ENCODE results near the gene B4GALT2. TPM values are rescaled to one million over a fixed set of nuclear protein-coding genes. Genes with fewer than 3 reads are reported as not detected.
A peak's percentile ranks its signal among the peaks of the same experiment; 100 is the strongest.

Gene B4GALT2
- total and polyA plus RNA-seq, 9 of the 15 experiments (the other 6 are each of a cell fraction or from before 2014, with no cell fraction given): 1.3 to 86.8 (median 43.8) TPM

DNA sequence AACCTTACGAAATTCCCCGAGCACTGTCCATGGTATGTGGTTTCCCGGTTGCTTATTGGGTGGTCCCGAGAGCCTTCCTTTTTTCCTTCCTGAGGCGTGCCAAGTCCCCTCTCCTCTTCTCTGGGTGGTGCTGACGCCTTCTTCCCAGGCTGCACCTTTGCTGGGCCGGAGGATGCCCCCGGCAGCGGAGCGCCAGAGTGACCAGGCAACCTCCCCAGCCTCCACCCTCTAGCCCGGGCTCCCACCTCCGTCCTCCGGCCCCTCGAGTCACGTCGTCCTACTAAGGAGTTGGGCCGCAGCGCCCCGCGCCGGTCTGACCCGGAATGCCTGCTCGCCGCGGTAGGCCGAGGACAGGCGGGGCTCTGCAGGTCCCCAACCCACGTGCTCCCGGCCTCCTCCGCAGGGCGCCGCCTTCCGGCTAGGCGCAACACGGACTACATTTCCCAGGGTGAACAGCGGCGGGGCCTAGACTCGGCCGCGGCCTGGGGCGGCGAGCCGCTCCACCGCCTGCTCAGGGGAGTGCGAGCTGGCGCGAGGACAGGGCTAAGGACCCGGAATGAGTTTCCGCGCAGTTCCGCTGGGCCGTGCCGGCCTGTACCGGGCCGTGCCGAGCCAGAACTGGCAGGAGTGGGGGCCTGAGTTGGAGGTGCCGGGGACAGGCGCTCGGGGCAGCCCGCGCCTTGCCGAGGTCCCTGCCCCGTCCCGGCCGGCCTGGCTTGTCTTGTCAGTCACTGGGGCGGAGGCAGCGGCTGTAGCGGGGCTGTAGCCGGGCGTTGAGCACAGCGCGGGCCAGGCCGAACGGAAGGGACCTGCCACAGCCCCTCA is 32.6 kb upstream of the B4GALT2 start, which contains the start of gene IPO13 (continued):
- TF ChIP-seq, protein P1, sequence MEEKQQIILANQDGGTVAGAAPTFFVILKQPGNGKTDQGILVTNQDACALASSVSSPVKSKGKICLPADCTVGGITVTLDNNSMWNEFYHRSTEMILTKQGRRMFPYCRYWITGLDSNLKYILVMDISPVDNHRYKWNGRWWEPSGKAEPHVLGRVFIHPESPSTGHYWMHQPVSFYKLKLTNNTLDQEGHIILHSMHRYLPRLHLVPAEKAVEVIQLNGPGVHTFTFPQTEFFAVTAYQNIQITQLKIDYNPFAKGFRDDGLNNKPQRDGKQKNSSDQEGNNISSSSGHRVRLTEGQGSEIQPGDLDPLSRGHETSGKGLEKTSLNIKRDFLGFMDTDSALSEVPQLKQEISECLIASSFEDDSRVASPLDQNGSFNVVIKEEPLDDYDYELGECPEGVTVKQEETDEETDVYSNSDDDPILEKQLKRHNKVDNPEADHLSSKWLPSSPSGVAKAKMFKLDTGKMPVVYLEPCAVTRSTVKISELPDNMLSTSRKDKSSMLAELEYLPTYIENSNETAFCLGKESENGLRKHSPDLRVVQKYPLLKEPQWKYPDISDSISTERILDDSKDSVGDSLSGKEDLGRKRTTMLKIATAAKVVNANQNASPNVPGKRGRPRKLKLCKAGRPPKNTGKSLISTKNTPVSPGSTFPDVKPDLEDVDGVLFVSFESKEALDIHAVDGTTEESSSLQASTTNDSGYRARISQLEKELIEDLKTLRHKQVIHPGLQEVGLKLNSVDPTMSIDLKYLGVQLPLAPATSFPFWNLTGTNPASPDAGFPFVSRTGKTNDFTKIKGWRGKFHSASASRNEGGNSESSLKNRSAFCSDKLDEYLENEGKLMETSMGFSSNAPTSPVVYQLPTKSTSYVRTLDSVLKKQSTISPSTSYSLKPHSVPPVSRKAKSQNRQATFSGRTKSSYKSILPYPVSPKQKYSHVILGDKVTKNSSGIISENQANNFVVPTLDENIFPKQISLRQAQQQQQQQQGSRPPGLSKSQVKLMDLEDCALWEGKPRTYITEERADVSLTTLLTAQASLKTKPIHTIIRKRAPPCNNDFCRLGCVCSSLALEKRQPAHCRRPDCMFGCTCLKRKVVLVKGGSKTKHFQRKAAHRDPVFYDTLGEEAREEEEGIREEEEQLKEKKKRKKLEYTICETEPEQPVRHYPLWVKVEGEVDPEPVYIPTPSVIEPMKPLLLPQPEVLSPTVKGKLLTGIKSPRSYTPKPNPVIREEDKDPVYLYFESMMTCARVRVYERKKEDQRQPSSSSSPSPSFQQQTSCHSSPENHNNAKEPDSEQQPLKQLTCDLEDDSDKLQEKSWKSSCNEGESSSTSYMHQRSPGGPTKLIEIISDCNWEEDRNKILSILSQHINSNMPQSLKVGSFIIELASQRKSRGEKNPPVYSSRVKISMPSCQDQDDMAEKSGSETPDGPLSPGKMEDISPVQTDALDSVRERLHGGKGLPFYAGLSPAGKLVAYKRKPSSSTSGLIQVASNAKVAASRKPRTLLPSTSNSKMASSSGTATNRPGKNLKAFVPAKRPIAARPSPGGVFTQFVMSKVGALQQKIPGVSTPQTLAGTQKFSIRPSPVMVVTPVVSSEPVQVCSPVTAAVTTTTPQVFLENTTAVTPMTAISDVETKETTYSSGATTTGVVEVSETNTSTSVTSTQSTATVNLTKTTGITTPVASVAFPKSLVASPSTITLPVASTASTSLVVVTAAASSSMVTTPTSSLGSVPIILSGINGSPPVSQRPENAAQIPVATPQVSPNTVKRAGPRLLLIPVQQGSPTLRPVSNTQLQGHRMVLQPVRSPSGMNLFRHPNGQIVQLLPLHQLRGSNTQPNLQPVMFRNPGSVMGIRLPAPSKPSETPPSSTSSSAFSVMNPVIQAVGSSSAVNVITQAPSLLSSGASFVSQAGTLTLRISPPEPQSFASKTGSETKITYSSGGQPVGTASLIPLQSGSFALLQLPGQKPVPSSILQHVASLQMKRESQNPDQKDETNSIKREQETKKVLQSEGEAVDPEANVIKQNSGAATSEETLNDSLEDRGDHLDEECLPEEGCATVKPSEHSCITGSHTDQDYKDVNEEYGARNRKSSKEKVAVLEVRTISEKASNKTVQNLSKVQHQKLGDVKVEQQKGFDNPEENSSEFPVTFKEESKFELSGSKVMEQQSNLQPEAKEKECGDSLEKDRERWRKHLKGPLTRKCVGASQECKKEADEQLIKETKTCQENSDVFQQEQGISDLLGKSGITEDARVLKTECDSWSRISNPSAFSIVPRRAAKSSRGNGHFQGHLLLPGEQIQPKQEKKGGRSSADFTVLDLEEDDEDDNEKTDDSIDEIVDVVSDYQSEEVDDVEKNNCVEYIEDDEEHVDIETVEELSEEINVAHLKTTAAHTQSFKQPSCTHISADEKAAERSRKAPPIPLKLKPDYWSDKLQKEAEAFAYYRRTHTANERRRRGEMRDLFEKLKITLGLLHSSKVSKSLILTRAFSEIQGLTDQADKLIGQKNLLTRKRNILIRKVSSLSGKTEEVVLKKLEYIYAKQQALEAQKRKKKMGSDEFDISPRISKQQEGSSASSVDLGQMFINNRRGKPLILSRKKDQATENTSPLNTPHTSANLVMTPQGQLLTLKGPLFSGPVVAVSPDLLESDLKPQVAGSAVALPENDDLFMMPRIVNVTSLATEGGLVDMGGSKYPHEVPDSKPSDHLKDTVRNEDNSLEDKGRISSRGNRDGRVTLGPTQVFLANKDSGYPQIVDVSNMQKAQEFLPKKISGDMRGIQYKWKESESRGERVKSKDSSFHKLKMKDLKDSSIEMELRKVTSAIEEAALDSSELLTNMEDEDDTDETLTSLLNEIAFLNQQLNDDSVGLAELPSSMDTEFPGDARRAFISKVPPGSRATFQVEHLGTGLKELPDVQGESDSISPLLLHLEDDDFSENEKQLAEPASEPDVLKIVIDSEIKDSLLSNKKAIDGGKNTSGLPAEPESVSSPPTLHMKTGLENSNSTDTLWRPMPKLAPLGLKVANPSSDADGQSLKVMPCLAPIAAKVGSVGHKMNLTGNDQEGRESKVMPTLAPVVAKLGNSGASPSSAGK (IDR thresholded peaks at IDR 0.05): peak; percentile 84
- TF ChIP-seq NFATC3 (IDR thresholded peaks at IDR 0.05) (no peak), SMARCE1 (IDR thresholded peaks at IDR 0.05) (peak; percentile 80), CBFA2T2 (conservative IDR thresholded peaks at IDR 0.05) (peak; percentile 57; the same call in 1 of the 2 replicates), XRCC5 (IDR thresholded peaks at IDR 0.05; ENCODE audit: low read depth, low read length) (peak; percentile 96), ARNT (IDR thresholded peaks at IDR 0.05) (peak in 1 of 2 experiments; percentile 44; a peak in 2 of 4 replicates), ZNF695 (CRISPR knock-in tag; IDR thresholded peaks at IDR 0.05) (0 out of 2 replicates have a peak, but pooled peaks have one; percentile 15)
- TF ChIP-seq, protein P2, sequence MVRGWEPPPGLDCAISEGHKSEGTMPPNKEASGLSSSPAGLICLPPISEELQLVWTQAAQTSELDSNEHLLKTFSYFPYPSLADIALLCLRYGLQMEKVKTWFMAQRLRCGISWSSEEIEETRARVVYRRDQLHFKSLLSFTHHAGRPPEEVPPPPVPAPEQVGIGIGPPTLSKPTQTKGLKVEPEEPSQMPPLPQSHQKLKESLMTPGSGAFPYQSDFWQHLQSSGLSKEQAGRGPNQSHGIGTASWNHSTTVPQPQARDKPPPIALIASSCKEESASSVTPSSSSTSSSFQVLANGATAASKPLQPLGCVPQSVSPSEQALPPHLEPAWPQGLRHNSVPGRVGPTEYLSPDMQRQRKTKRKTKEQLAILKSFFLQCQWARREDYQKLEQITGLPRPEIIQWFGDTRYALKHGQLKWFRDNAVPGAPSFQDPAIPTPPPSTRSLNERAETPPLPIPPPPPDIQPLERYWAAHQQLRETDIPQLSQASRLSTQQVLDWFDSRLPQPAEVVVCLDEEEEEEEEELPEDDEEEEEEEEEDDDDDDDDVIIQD (CRISPR knock-in tag; IDR thresholded peaks at IDR 0.05): no peak
- TF ChIP-seq, protein P3, sequence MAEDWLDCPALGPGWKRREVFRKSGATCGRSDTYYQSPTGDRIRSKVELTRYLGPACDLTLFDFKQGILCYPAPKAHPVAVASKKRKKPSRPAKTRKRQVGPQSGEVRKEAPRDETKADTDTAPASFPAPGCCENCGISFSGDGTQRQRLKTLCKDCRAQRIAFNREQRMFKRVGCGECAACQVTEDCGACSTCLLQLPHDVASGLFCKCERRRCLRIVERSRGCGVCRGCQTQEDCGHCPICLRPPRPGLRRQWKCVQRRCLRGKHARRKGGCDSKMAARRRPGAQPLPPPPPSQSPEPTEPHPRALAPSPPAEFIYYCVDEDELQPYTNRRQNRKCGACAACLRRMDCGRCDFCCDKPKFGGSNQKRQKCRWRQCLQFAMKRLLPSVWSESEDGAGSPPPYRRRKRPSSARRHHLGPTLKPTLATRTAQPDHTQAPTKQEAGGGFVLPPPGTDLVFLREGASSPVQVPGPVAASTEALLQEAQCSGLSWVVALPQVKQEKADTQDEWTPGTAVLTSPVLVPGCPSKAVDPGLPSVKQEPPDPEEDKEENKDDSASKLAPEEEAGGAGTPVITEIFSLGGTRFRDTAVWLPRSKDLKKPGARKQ (CRISPR knock-in tag; IDR thresholded peaks at IDR 0.05): no peak
- TF ChIP-seq, protein P4, sequence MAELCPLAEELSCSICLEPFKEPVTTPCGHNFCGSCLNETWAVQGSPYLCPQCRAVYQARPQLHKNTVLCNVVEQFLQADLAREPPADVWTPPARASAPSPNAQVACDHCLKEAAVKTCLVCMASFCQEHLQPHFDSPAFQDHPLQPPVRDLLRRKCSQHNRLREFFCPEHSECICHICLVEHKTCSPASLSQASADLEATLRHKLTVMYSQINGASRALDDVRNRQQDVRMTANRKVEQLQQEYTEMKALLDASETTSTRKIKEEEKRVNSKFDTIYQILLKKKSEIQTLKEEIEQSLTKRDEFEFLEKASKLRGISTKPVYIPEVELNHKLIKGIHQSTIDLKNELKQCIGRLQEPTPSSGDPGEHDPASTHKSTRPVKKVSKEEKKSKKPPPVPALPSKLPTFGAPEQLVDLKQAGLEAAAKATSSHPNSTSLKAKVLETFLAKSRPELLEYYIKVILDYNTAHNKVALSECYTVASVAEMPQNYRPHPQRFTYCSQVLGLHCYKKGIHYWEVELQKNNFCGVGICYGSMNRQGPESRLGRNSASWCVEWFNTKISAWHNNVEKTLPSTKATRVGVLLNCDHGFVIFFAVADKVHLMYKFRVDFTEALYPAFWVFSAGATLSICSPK (IDR thresholded peaks at IDR 0.05; ENCODE audit: borderline replicate concordance): no peak

Data from K562 (cell line).